Gastrocnemius medialis (tissue), 4 donors: Measurements from ENCODE around the gene ABCC4. TPM values are rescaled to one million over a fixed set of nuclear protein-coding genes. Genes with fewer than 3 reads are reported as not detected.

ENCODE experiments used
- ATAC-seq, 2 donors: fragments of 150-250 bp; one replicate each; pipeline ENCODE4 v1.9.1; 2016
- DNase-seq, 2 donors: peaks; one replicate each; pipeline ENCODE4 v3.0.0-alpha.2; 2019
- H3K27ac ChIP-seq, 4 donors: fragments of 200-600 bp; sonication (generic); 1 replicate in 1 of 4; 2 replicates in 3 of 4; pipeline ENCODE4 v1.5.1; 2016 to 2018; ENCODE audit warnings: mild to moderate bottlenecking in 2 of 4, moderate library complexity in 1 of 4
- H3K27me3 ChIP-seq, 3 donors: fragments of 200-600 bp; sonication (generic) in 2 of 3; 1 replicate in 1 of 3; 2 replicates in 2 of 3; pipeline versions ENCODE4 v1.5.1 to v1.6.0; 2016 to 2019; ENCODE audit warnings: mild to moderate bottlenecking in 1 of 3, moderate library complexity in 1 of 3
- H3K36me3 ChIP-seq, 2 donors: fragments of 200-600 bp; sonication (generic) in 1 of 2; one replicate each; pipeline ENCODE4 v1.5.1; 2017 to 2018
- H3K4me1 ChIP-seq, 2 donors: fragments of 200-600 bp; sonication (generic) in 1 of 2; one replicate each; pipeline ENCODE4 v1.5.1; 2016 to 2017; ENCODE audit warnings: mild to moderate bottlenecking in 2 of 2
- H3K4me3 ChIP-seq, 4 donors: fragments of 200-600 bp; sonication (generic) in 3 of 4; 1 replicate in 1 of 4; 2 replicates in 3 of 4; pipeline ENCODE4 v1.5.1; 2016 to 2019; ENCODE audit warnings: mild to moderate bottlenecking in 2 of 4
- H3K9me3 ChIP-seq, 3 donors: fragments of 200-600 bp; sonication (generic) in 2 of 3; 1 replicate in 1 of 3; 2 replicates in 2 of 3; pipeline ENCODE4 v1.5.1; 2016 to 2019
- POLR2A ChIP-seq, 2 donors: fragments of 450-650 bp; IDR thresholded peaks; one replicate each; pipeline ENCODE4 v1.6.1; 2017; ENCODE audit warnings: antibody characterized with exemption in 2 of 2, mild to moderate bottlenecking in 2 of 2, moderate library complexity in 2 of 2
- in situ Hi-C, 4 donors: fragments of 200-750 bp; cut with MboI; loops; one replicate each; pipeline versions ENCODE4 v1.15.0 to v1.8.0; 2017; ENCODE audit warnings: low sequenced_read_pairs in 4 of 4
- intact Hi-C: fragments of 100-400 bp; cut with DNase I; formaldehyde crosslinking; loops from one replicate; pipeline ENCODE4 v1.15.1; 2023; ENCODE audit warnings: low total_unique reads
- total RNA-seq, 4 donors: library from RNA; depleted of rRNA; stranded (reverse); fragments of >200 nt; gene quantifications; one replicate each; pipeline versions ENCODE4 v1.1.0 to v1.2.3, GENCODE V29; 2016
- TF ChIP-seq, protein P1 (sequence below), 5 experiments: fragments of 450-650 bp in 3 of 5; fragments of 200-600 bp in 2 of 5; sonication (generic) in 2 of 5; IDR thresholded peaks in 4 of 5; conservative IDR thresholded peaks in 1 of 5; 1 replicate in 4 of 5; 2 replicates in 1 of 5; pipeline ENCODE4 v1.5.1; 2016 to 2019; ENCODE audit warnings: antibody characterized with exemption in 5 of 5, mild to moderate bottlenecking in 3 of 5, moderate library complexity in 3 of 5

Gene ABCC4
- total RNA-seq, 4 donors from 2014 or later, result 5.4 to 16.2 (median 11.9) TPM

- Histone ChIP-seq H3K27me3 (no peaks in the 10 kb centered on the region), H3K4me3 (no peak overlapping the region), H3K9me3 (no peaks in the 10 kb centered on the region), H3K4me1 (no peaks in the 10 kb centered on the region), H3K36me3 (peaks cover 0 to 3% of the 10 kb centered on the region in 2 donors), H3K27ac (no peak overlapping the region)
- intact Hi-C loops, result no loop called here
- no peak for DNase-seq
- in situ Hi-C loops, result no loop called here
- no peak for ATAC-seq
- no peak for TF ChIP-seq POLR2A (IDR thresholded peaks at IDR 0.05)
- TF ChIP-seq, protein P1, sequence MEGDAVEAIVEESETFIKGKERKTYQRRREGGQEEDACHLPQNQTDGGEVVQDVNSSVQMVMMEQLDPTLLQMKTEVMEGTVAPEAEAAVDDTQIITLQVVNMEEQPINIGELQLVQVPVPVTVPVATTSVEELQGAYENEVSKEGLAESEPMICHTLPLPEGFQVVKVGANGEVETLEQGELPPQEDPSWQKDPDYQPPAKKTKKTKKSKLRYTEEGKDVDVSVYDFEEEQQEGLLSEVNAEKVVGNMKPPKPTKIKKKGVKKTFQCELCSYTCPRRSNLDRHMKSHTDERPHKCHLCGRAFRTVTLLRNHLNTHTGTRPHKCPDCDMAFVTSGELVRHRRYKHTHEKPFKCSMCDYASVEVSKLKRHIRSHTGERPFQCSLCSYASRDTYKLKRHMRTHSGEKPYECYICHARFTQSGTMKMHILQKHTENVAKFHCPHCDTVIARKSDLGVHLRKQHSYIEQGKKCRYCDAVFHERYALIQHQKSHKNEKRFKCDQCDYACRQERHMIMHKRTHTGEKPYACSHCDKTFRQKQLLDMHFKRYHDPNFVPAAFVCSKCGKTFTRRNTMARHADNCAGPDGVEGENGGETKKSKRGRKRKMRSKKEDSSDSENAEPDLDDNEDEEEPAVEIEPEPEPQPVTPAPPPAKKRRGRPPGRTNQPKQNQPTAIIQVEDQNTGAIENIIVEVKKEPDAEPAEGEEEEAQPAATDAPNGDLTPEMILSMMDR (IDR thresholded peaks at IDR 0.05 in 4 of 5, conservative IDR thresholded peaks at IDR 0.05 in 1 of 5), result no peak
Observed at GRCh38 chr13:95160112-95160906, 140.9 kb downstream of the ABCC4 start.

DNA sequence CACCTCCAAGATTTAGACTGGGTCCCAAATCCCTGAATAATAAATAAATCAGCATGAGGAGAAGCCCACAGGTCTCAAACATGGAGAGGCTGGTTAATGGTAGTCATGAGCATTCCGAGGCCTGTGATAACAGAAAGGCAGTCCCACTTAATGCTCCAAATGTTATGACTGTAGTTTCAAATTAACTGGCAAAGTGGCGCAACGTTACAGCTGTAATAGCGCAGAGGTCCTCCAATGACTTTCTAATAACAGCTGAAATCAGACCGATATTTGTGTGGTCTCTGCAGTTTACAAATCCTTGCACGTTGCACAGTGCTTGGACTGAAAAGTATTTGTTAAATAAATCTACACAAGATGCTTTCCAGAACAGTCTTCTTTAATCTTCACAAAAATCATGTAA lies 141.8 kb downstream of the ABCC4 start:
- H3K4me1 ChIP-seq, result no peaks in the 10 kb centered on the region
- H3K27ac ChIP-seq, result no peak overlapping the region
- H3K36me3 ChIP-seq, result peaks cover 0 to 3% of the 10 kb centered on the region in 2 donors
- intact Hi-C loops, result loop anchor here (10.0 kb wide), 1 partner anchor 485 kb away; no protein-coding TSS in a partner anchor
- H3K27me3 ChIP-seq, result no peaks in the 10 kb centered on the region
- no peak for DNase-seq
- no peak for ATAC-seq
- in situ Hi-C loops, result no loop called here
- no peak for TF ChIP-seq POLR2A (IDR thresholded peaks at IDR 0.05)
- TF ChIP-seq, protein P1 (IDR thresholded peaks at IDR 0.05 in 4 of 5, conservative IDR thresholded peaks at IDR 0.05 in 1 of 5), result no peak
- H3K4me3 ChIP-seq, result no peak overlapping the region
- H3K9me3 ChIP-seq, result no peaks in the 10 kb centered on the region

DNA sequence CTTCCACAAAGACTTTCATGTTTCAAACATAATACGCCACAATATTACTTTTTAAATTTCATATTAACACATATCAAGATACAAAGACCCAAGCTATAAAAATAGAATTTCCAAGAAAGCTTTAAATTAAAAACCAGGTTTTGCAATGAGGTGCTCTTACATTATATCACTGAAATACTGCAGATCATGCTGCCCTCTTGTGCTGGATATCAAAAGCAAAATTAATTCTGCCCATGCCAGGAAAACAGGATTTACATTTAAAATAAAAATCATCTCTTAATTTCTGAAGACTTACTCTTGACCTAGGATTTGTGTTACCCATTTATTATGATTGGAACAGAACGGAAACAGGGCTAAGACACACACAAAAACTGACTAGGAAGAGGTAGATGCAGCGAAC lies 145.0 kb downstream of the ABCC4 start:
- ATAC-seq, result no peak
- TF ChIP-seq, protein P1 (IDR thresholded peaks at IDR 0.05 in 4 of 5, conservative IDR thresholded peaks at IDR 0.05 in 1 of 5), result peak in 1 of 5 experiments; percentile 9
- TF ChIP-seq POLR2A (IDR thresholded peaks at IDR 0.05), result no peak
- Histone ChIP-seq H3K27me3 (no peaks in the 10 kb centered on the region), H3K4me1 (no peaks in the 10 kb centered on the region), H3K4me3 (no peak overlapping the region), H3K36me3 (peaks cover 0 to 2% of the 10 kb centered on the region in 2 donors), H3K27ac (no peak overlapping the region), H3K9me3 (no peaks in the 10 kb centered on the region)
- no peak for DNase-seq
- in situ Hi-C loops (no loop called here), intact Hi-C loops (loop anchor here (10.0 kb wide), 1 partner anchor 481 kb away; no protein-coding TSS in a partner anchor)

- no peak for TF ChIP-seq POLR2A (IDR thresholded peaks at IDR 0.05)
- TF ChIP-seq, protein P1 (IDR thresholded peaks at IDR 0.05 in 4 of 5, conservative IDR thresholded peaks at IDR 0.05 in 1 of 5), result no peak
- H3K27me3 ChIP-seq, result no peaks in the 10 kb centered on the region
- no peak overlapping the region for H3K27ac ChIP-seq
- intact Hi-C loops, result loop anchor here (10.0 kb wide), 1 partner anchor 481 kb away; no protein-coding TSS in a partner anchor
- no peak for ATAC-seq
- no peak for DNase-seq
- in situ Hi-C loops, result no loop called here
- no peak overlapping the region for H3K4me3 ChIP-seq
- no peaks in the 10 kb centered on the region for H3K4me1 ChIP-seq
- H3K9me3 ChIP-seq, result no peaks in the 10 kb centered on the region
- no peaks in the 10 kb centered on the region for H3K36me3 ChIP-seq
Observed at GRCh38 chr13:95155504-95155903, 145.7 kb downstream of the ABCC4 start.
